Natural killer cell (primary cell): ENCODE data around the gene RRP1. TPM values are rescaled to one million over a fixed set of nuclear protein-coding genes. Genes with fewer than 3 reads are reported as not detected.

Experiments
- ATAC-seq, 3 donors: fragments of 150-1000 bp in 2 of 3; fragments of 200-7000 bp in 1 of 3; cut with Tn5 transposase; 1 replicate in 1 of 3; 2 replicates in 2 of 3; pipeline ENCODE4 v1.10.0; 2021; ENCODE audit warnings: mild to moderate bottlenecking in 2 of 3, moderate library complexity in 2 of 3
- DNase-seq, 2 donors: peaks; one replicate each; pipeline versions ENCODE4 v3.0.0 to v3.0.0-alpha.2; 2013 to 2021; ENCODE audit warnings: mixed read lengths in 1 of 2
- H3K27ac ChIP-seq: one replicate; pipeline ENCODE4 v1.5.1; 2013; ENCODE audit warnings: mild to moderate bottlenecking, low read length
- H3K27me3 ChIP-seq: one replicate; pipeline ENCODE4 v1.6.1; 2013; ENCODE audit warnings: low read length; ENCODE audit not compliant: control insufficient read depth, insufficient read depth
- H3K36me3 ChIP-seq: one replicate; pipeline ENCODE4 v1.6.1; 2013; ENCODE audit warnings: low read length; ENCODE audit not compliant: control insufficient read depth, insufficient read depth
- H3K4me1 ChIP-seq: one replicate; pipeline ENCODE4 v1.6.1; 2013; ENCODE audit warnings: low read length; ENCODE audit not compliant: control insufficient read depth, insufficient read depth
- H3K4me3 ChIP-seq: one replicate; pipeline ENCODE4 v1.5.1; 2013; ENCODE audit warnings: low read length
- H3K9me3 ChIP-seq: one replicate; pipeline ENCODE4 v1.6.1; 2013; ENCODE audit warnings: low read length; ENCODE audit not compliant: control insufficient read depth, insufficient read depth
- H3K27ac Mint-ChIP-seq, 2 donors: one replicate each; pipeline ENCODE4 v1.8.0; 2022; ENCODE audit warnings: mild to moderate bottlenecking in 2 of 2, mixed read lengths in 2 of 2, moderate library complexity in 1 of 2
- H3K27me3 Mint-ChIP-seq, 2 donors: one replicate each; pipeline ENCODE4 v1.8.0; 2022; ENCODE audit warnings: low read depth in 2 of 2, mixed read lengths in 2 of 2
- H3K36me3 Mint-ChIP-seq: one replicate; pipeline ENCODE4 v1.8.0; 2022; ENCODE audit warnings: mixed read lengths
- H3K4me1 Mint-ChIP-seq, 2 donors: one replicate each; pipeline ENCODE4 v1.8.0; 2022; ENCODE audit warnings: mixed read lengths in 2 of 2
- H3K4me3 Mint-ChIP-seq: one replicate; pipeline ENCODE4 v1.8.0; 2022; ENCODE audit warnings: mild to moderate bottlenecking, moderate library complexity, mixed read lengths
- H3K9me3 Mint-ChIP-seq, 2 donors: one replicate each; pipeline ENCODE4 v1.8.0; 2022; ENCODE audit warnings: mixed read lengths in 2 of 2
- WGBS: methylation state at CpG from one replicate; pipeline ENCODE4 v1.1.7; 2013; ENCODE audit warnings: missing lambda C conversion rate; ENCODE audit not compliant: insufficient coverage; 5-methylcytosine and 5-hydroxymethylcytosine counted together
- intact Hi-C: fragments of 100-400 bp; cut with micrococcal nuclease; formaldehyde crosslinking; loops from one replicate; pipeline ENCODE4 v1.14.2; 2022
- total RNA-seq, 4 donors: library from RNA; stranded (reverse); fragments of 120-200 nt in 1 of 4; gene quantifications; one replicate each; pipeline versions ENCODE4 v1.2.3 to v1.2.4, GENCODE V29; 2013 to 2022
- TF ChIP-seq, protein P1 (sequence below): fragments of 200-600 bp; IDR thresholded peaks from one replicate; pipeline ENCODE4 v1.8.0; 2022; ENCODE audit warnings: antibody characterized with exemption

Gene RRP1
- total RNA-seq, 3 donors from 2014 or later (not counting 1 experiment from before 2014, with no cell fraction given) = 15.7 to 24.6 (median 23.7) TPM

DNA sequence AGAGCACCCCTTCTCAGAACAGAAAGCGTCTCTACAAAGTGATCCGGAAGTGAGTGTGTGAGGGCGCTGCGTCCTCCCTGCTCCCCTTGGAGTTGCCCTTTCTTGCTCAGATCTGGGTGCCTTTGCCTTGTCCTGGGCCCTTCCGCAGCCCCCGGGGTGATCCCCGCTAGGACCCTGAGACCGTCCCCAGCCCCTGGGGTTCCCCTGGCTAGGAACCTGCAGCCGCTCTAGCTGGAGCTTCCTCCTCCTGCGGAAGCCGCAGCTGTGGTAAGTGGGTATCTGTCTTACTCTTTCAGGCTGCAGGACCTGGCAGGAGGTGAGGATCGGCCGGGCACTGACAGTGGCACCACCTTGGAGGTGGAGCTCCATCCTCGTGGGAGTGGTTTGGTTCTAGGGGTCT, 11.2 kb downstream of the RRP1 start:
- Mint-ChIP-seq H3K27me3 (no peaks in the 10 kb centered on the region), H3K4me3 (no peak overlapping the region), H3K36me3 (no peaks in the 10 kb centered on the region), H3K27ac (no peak overlapping the region), H3K9me3 (no peaks in the 10 kb centered on the region), H3K4me1 (no peaks in the 10 kb centered on the region)
- Histone ChIP-seq H3K27me3 (no peaks in the 10 kb centered on the region), H3K4me3 (no peak overlapping the region), H3K36me3 (peaks cover 71% of the 10 kb centered on the region), H3K9me3 (no peaks in the 10 kb centered on the region), H3K27ac (no peak overlapping the region), H3K4me1 (peaks cover 14% of the 10 kb centered on the region)
- TF ChIP-seq, protein P1, sequence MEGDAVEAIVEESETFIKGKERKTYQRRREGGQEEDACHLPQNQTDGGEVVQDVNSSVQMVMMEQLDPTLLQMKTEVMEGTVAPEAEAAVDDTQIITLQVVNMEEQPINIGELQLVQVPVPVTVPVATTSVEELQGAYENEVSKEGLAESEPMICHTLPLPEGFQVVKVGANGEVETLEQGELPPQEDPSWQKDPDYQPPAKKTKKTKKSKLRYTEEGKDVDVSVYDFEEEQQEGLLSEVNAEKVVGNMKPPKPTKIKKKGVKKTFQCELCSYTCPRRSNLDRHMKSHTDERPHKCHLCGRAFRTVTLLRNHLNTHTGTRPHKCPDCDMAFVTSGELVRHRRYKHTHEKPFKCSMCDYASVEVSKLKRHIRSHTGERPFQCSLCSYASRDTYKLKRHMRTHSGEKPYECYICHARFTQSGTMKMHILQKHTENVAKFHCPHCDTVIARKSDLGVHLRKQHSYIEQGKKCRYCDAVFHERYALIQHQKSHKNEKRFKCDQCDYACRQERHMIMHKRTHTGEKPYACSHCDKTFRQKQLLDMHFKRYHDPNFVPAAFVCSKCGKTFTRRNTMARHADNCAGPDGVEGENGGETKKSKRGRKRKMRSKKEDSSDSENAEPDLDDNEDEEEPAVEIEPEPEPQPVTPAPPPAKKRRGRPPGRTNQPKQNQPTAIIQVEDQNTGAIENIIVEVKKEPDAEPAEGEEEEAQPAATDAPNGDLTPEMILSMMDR = no peak
- 97% methylated on average over 14 of the region's 14 CpGs for WGBS
- intact Hi-C loops = no loop called here
- ATAC-seq = no peak
- no peak for DNase-seq

DNA sequence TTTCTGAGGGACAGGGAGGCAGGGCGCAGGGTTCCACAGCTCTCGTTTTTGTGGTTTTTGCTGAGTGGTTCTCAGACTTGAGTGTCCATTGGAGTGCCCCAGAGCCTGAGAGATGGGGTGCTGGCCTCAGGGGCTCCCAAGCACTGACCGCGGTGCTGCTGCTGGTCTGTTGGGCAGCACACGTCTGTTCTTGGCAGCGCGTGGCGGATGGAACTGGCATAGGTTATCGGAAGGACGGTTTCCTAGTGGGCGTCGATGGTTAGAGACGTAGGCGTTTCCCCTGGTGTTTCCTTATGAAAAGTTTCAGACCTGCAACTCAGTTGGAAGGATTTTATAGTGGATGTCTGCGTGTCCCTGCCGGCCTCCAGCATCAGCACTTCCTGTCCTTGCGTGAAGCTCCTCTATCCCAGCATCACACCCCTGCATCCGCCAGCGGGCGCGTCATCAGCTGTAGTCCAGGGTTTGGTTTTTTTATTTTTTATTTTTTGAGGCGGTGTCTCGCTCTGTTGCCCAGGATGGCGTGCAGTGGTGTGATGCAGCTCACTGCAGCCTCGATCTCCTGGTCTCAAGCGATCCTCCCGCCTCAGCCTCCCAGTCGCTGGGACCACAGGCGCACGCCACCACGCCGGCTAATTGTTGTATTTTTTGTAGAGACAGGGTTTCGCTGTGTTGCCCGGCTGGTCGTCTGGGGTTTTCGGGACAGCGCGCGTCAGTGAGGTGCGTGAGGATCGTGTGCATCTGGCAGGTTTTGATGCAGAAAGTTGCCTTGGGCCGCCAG, 11.8 kb downstream of the RRP1 start:
- Histone ChIP-seq H3K27ac (no peak overlapping the region), H3K36me3 (peaks cover 68% of the 10 kb centered on the region), H3K27me3 (no peaks in the 10 kb centered on the region), H3K4me1 (peaks cover 20% of the 10 kb centered on the region), H3K9me3 (no peaks in the 10 kb centered on the region), H3K4me3 (no peak overlapping the region)
- DNase-seq (no peak), ATAC-seq (no peak)
- no peaks in the 10 kb centered on the region for H3K27me3 Mint-ChIP-seq
- H3K9me3 Mint-ChIP-seq = no peaks in the 10 kb centered on the region
- H3K4me3 Mint-ChIP-seq = no peak overlapping the region
- no peaks in the 10 kb centered on the region for H3K36me3 Mint-ChIP-seq
- H3K4me1 Mint-ChIP-seq = no peaks in the 10 kb centered on the region
- TF ChIP-seq, protein P1 = no peak
- intact Hi-C loops = no loop called here
- WGBS = 97% methylated on average over 40 of the region's 42 CpGs
- no peak overlapping the region for H3K27ac Mint-ChIP-seq

DNA sequence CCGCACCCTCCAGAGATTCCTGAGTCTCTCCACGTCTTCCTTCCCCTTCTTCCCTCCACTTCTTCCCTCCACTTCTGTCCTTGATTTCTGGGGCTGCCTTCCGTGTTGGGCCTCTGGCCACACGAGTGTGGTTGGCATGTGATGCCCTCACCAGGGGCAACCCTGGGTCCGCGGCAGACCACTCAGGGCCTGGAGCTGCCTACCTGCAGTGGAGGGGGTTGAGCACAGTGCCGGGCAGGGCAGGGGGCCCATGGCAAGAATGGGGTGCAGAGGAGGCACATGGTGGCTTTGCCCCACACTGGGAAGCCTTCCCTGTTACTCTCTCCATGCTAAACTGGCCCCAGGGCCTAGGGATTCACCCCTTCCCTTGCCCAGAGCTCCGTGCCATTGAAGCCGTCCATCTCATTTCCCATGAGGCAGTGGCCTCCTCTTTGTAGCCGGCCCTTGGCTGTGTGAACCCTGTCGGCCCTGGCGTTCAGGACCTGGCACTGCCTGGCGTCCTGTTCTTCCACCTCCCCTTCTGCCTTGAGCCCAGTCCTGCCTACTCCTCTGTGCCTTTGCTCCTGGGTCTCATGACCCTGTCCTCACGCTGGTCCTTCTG, 13.4 kb downstream of the RRP1 start:
- H3K36me3 ChIP-seq = peaks cover 51% of the 10 kb centered on the region
- no peak overlapping the region for H3K27ac ChIP-seq
- H3K4me3 ChIP-seq = no peak overlapping the region
- H3K4me1 Mint-ChIP-seq = no peaks in the 10 kb centered on the region
- DNase-seq (no peak), ATAC-seq (no peak)
- no peaks in the 10 kb centered on the region for H3K36me3 Mint-ChIP-seq
- no peak overlapping the region for H3K27ac Mint-ChIP-seq
- H3K4me3 Mint-ChIP-seq = no peak overlapping the region
- intact Hi-C loops = no loop called here
- H3K27me3 Mint-ChIP-seq = no peaks in the 10 kb centered on the region
- H3K9me3 Mint-ChIP-seq = no peaks in the 10 kb centered on the region
- H3K27me3 ChIP-seq = no peaks in the 10 kb centered on the region
- peaks cover 28% of the 10 kb centered on the region for H3K4me1 ChIP-seq
- 95% methylated on average over 14 of the region's 14 CpGs for WGBS
- no peaks in the 10 kb centered on the region for H3K9me3 ChIP-seq
- TF ChIP-seq, protein P1 = no peak
